Measurements from ENCODE around the gene PCSK9.

- TF ChIP-seq CTCF (IDR thresholded peaks at IDR 0.05): no peak
- no peak for TF ChIP-seq POLR2A (IDR thresholded peaks at IDR 0.05)
Measured at GRCh38 chr1:55010887-55011217, 28.5 kb upstream of the PCSK9 start.
